Neural progenitor cell (in vitro differentiated cells): ENCODE measurements around the gene PCDHB1. TPM values are rescaled to one million over a fixed set of nuclear protein-coding genes. Genes with fewer than 3 reads are reported as not detected.
"Not testable (repeated sequence)": the region's sequence is repeated elsewhere in the genome, so short reads cannot be mapped to it uniquely, and the experiment has no call there.

Experiments used
- DNase-seq: peaks from one replicate; pipeline ENCODE4 v3.0.0-alpha.2; 2016; ENCODE audit warnings: low spot score
- H2AFZ ChIP-seq: fragments of 200-600 bp; sonication (generic); replicated peaks from 2 replicates; pipeline ENCODE4 v1.6.1; 2016; ENCODE audit warnings: antibody characterized with exemption
- H3F3A ChIP-seq: fragments of 200-600 bp; sonication (generic); 2 replicates; pipeline ENCODE4 v1.6.1; 2016; ENCODE audit warnings: antibody characterized with exemption, low read depth
- H3K27ac ChIP-seq: fragments of 200-600 bp; sonication (generic); 2 replicates; pipeline ENCODE4 v1.5.1; 2016; ENCODE audit warnings: mild to moderate bottlenecking
- H3K27me3 ChIP-seq: fragments of 200-600 bp; sonication (generic); 2 replicates; pipeline ENCODE4 v1.6.1; 2016; ENCODE audit warnings: mild to moderate bottlenecking, moderate library complexity
- H3K36me3 ChIP-seq: fragments of 200-600 bp; sonication (generic); 2 replicates; pipeline ENCODE4 v1.5.1; 2016
- H3K4me1 ChIP-seq: fragments of 200-600 bp; sonication (generic); 2 replicates; pipeline ENCODE4 v1.6.1; 2016; ENCODE audit warnings: mixed run types
- H3K4me2 ChIP-seq: fragments of 200-600 bp; sonication (generic); 2 replicates; pipeline ENCODE4 v1.6.1; 2016
- H3K4me3 ChIP-seq: fragments of 200-600 bp; sonication (generic); 2 replicates; pipeline ENCODE4 v1.5.1; 2016
- H3K79me2 ChIP-seq: fragments of 200-600 bp; sonication (generic); 2 replicates; pipeline ENCODE4 v1.6.1; 2016; ENCODE audit warnings: low read depth
- H3K9ac ChIP-seq: fragments of 200-600 bp; sonication (generic); 2 replicates; pipeline ENCODE4 v1.6.1; 2016
- H3K9me3 ChIP-seq: fragments of 200-600 bp; sonication (generic); 2 replicates; pipeline ENCODE4 v1.5.1; 2016; ENCODE audit warnings: low read depth
- H4K20me1 ChIP-seq: fragments of 200-600 bp; sonication (generic); 2 replicates; pipeline ENCODE4 v1.6.1; 2016; ENCODE audit warnings: low read depth
- H3K27ac Mint-ChIP-seq: 3 replicates; pipeline ENCODE4 v1.8.0; 2021; ENCODE audit warnings: mixed read lengths
- H3K27me3 Mint-ChIP-seq: 2 replicates; pipeline ENCODE4 v1.8.0; 2022; ENCODE audit warnings: low read depth, mild to moderate bottlenecking, inconsistent platforms, moderate library complexity, mixed read lengths; ENCODE audit not compliant: insufficient read depth
- H3K36me3 Mint-ChIP-seq: 3 replicates; pipeline ENCODE4 v1.8.0; 2021; ENCODE audit warnings: mixed read lengths
- H3K4me1 Mint-ChIP-seq: 3 replicates; pipeline ENCODE4 v1.8.0; 2021; ENCODE audit warnings: mixed read lengths
- H3K4me3 Mint-ChIP-seq: 3 replicates; pipeline ENCODE4 v1.8.0; 2021; ENCODE audit warnings: mild to moderate bottlenecking, moderate library complexity, mixed read lengths
- H3K9me3 Mint-ChIP-seq: 3 replicates; pipeline ENCODE4 v1.8.0; 2020; ENCODE audit warnings: mixed read lengths
- CTCF ChIP-seq: fragments of 200-600 bp; sonication (generic); IDR thresholded peaks from 2 replicates; pipeline ENCODE4 v1.5.1; 2017; ENCODE audit warnings: antibody characterized with exemption, mild to moderate bottlenecking
- EZH2 ChIP-seq: fragments of 200-600 bp; sonication (generic); IDR thresholded peaks from 2 replicates; pipeline ENCODE4 v1.6.1; 2017; ENCODE audit warnings: antibody characterized with exemption, mild to moderate bottlenecking, moderate library complexity
- EZH2phosphoT487 ChIP-seq: fragments of 200-600 bp; sonication (generic); IDR thresholded peaks from 2 replicates; pipeline ENCODE4 v1.6.1; 2017; ENCODE audit warnings: antibody characterized with exemption
- total RNA-seq: library from RNA; depleted of rRNA; stranded (reverse); fragments of >200 nt; gene quantifications from 2 replicates; pipeline ENCODE4 v1.2.3, GENCODE V29; 2015; ENCODE audit warnings: low replicate concordance

The PCDHB1 gene
- total RNA-seq, 1 donor from 2014 or later, result 0.07 TPM

GRCh38 chr5:141101059-141101458 lies 49.9 kb downstream of the PCDHB1 start:
- H3K27me3 ChIP-seq, result no peaks in the 10 kb centered on the region
- Mint-ChIP-seq H3K4me1 (no peaks in the 10 kb centered on the region), H3K36me3 (peaks cover 48% of the 10 kb centered on the region), H3K27ac (no peak overlapping the region), H3K4me3 (no peak overlapping the region), H3K9me3 (peaks cover 59% of the 10 kb centered on the region), H3K27me3 (peaks cover 2% of the 10 kb centered on the region)
- no peak overlapping the region for H3K9ac ChIP-seq
- peaks cover 10% of the 10 kb centered on the region for H3F3A ChIP-seq
- H3K4me1 ChIP-seq, result no peaks in the 10 kb centered on the region
- peaks cover 46% of the 10 kb centered on the region for H3K79me2 ChIP-seq
- H3K9me3 ChIP-seq, result peaks cover 54% of the 10 kb centered on the region
- no peak for TF ChIP-seq EZH2phosphoT487
- TF ChIP-seq EZH2, result no peak
- TF ChIP-seq CTCF, result no peak
- H3K36me3 ChIP-seq, result peaks cover 52% of the 10 kb centered on the region
- no peak overlapping the region for H2AFZ ChIP-seq
- no peak for DNase-seq
- no peaks in the 10 kb centered on the region for H4K20me1 ChIP-seq
- no peak overlapping the region for H3K4me3 ChIP-seq
- H3K4me2 ChIP-seq, result no peak overlapping the region
- H3K27ac ChIP-seq, result no peak overlapping the region

GRCh38 chr5:141102070-141102469 lies 50.9 kb downstream of the PCDHB1 start:
- H3K27ac Mint-ChIP-seq, DNase-seq, H3K27ac ChIP-seq, H3K27me3 ChIP-seq, H3K27me3 Mint-ChIP-seq, H3K4me1 Mint-ChIP-seq, H3K4me3 Mint-ChIP-seq, H3K9ac ChIP-seq, H2AFZ ChIP-seq, H4K20me1 ChIP-seq, H3K4me3 ChIP-seq, H3K4me1 ChIP-seq, H3K4me2 ChIP-seq: not testable (repeated sequence)
- H3K36me3 ChIP-seq, result peaks cover 51% of the 10 kb centered on the region
- H3K79me2 ChIP-seq, result peaks cover 44% of the 10 kb centered on the region
- Mint-ChIP-seq H3K9me3 (peaks cover 59% of the 10 kb centered on the region), H3K36me3 (peaks cover 46% of the 10 kb centered on the region)
- peaks cover 10% of the 10 kb centered on the region for H3F3A ChIP-seq
- peaks cover 52% of the 10 kb centered on the region for H3K9me3 ChIP-seq

- peaks cover 40% of the 10 kb centered on the region for H3K79me2 ChIP-seq
- DNase-seq, H3K27ac ChIP-seq, H3K27ac Mint-ChIP-seq, H2AFZ ChIP-seq, H3K27me3 Mint-ChIP-seq, H3K4me3 ChIP-seq, H3K27me3 ChIP-seq, H3K4me1 ChIP-seq, H3K4me2 ChIP-seq, H4K20me1 ChIP-seq, H3K4me1 Mint-ChIP-seq, H3K9ac ChIP-seq, H3K4me3 Mint-ChIP-seq: not testable (repeated sequence)
- Mint-ChIP-seq H3K9me3 (peaks cover 59% of the 10 kb centered on the region), H3K36me3 (peaks cover 44% of the 10 kb centered on the region)
- peaks cover 48% of the 10 kb centered on the region for H3K9me3 ChIP-seq
- H3K36me3 ChIP-seq, result peaks cover 47% of the 10 kb centered on the region
- H3F3A ChIP-seq, result peaks cover 10% of the 10 kb centered on the region
Measured at GRCh38 chr5:141102471-141102870, 51.3 kb downstream of the PCDHB1 start.

GRCh38 chr5:141105350-141105749 lies 54.2 kb downstream of the PCDHB1 start:
- Histone ChIP-seq H3K9me3 (peaks cover 22% of the 10 kb centered on the region), H4K20me1 (no peaks in the 10 kb centered on the region), H3F3A (peaks cover 9% of the 10 kb centered on the region), H3K9ac (no peak overlapping the region), H3K4me2 (no peak overlapping the region), H3K4me1 (no peaks in the 10 kb centered on the region), H3K79me2 (peaks cover 22% of the 10 kb centered on the region), H3K4me3 (no peak overlapping the region), H3K27me3 (no peaks in the 10 kb centered on the region), H2AFZ (no peak overlapping the region), H3K27ac (no peak overlapping the region), H3K36me3 (peaks cover 23% of the 10 kb centered on the region)
- Mint-ChIP-seq H3K27ac (no peak overlapping the region), H3K4me1 (no peaks in the 10 kb centered on the region), H3K27me3 (peaks cover 2% of the 10 kb centered on the region), H3K4me3 (no peak overlapping the region), H3K9me3 (peaks cover 50% of the 10 kb centered on the region), H3K36me3 (peaks cover 28% of the 10 kb centered on the region)
- TF ChIP-seq CTCF (no peak), EZH2 (no peak), EZH2phosphoT487 (no peak)
- DNase-seq, result no peak

Other genes with a start within 250 kb of the PCDHB1 start
- gene PCDHA4, start 244.3 kb upstream of the PCDHB1 start, total RNA-seq, result 9.7 and 13.7 TPM in 2 replicates
- 2.4 and 2.7 TPM in 2 replicates for gene PCDHA5, start 229.8 kb upstream of the PCDHB1 start, total RNA-seq
- gene PCDHA6, start 223.4 kb upstream of the PCDHB1 start, total RNA-seq, result 2.0 and 2.8 TPM in 2 replicates
- 0.36 and 2.7 TPM in 2 replicates for gene PCDHA7, start 217.1 kb upstream of the PCDHB1 start, total RNA-seq
- gene PCDHA8, start 210.2 kb upstream of the PCDHB1 start, total RNA-seq, result 0.90 and 1.6 TPM in 2 replicates
- gene PCDHA9, start 203.0 kb upstream of the PCDHB1 start, total RNA-seq, result 2.0 TPM in 2 replicates
- 8.0 and 11.7 TPM in 2 replicates for gene PCDHA10, start 195.5 kb upstream of the PCDHB1 start, total RNA-seq
- 5.4 and 6.3 TPM in 2 replicates for gene PCDHA11, start 182.4 kb upstream of the PCDHB1 start, total RNA-seq
- gene PCDHA12, start 176.1 kb upstream of the PCDHB1 start, total RNA-seq, result 3.4 and 5.9 TPM in 2 replicates
- gene PCDHA13, start 169.2 kb upstream of the PCDHB1 start, total RNA-seq, result 1.9 and 2.3 TPM in 2 replicates
- 2.9 and 5.9 TPM in 2 replicates for gene PCDHAC1, start 125.1 kb upstream of the PCDHB1 start, total RNA-seq
- 1.9 and 2.5 TPM in 2 replicates for gene PCDHAC2, start 84.9 kb upstream of the PCDHB1 start, total RNA-seq
- gene PCDHB2, start 43.2 kb downstream of the PCDHB1 start, total RNA-seq, result 34.2 and 48.4 TPM in 2 replicates
- 5.6 and 6.7 TPM in 2 replicates for gene PCDHB3, start 49.1 kb downstream of the PCDHB1 start, total RNA-seq
- 1.9 and 2.3 TPM in 2 replicates for gene PCDHB4, start 70.4 kb downstream of the PCDHB1 start, total RNA-seq
- 11.9 and 15.2 TPM in 2 replicates for gene PCDHB5, start 83.8 kb downstream of the PCDHB1 start, total RNA-seq
- 0.90 and 1.5 TPM in 2 replicates for gene PCDHB6, start 98.7 kb downstream of the PCDHB1 start, total RNA-seq
- gene PCDHB7, start 121.3 kb downstream of the PCDHB1 start, total RNA-seq, result 0.21 and 0.90 TPM in 2 replicates
- 0.31 TPM in 1 of 2 replicates, not detected in the other for gene PCDHB8, start 126.4 kb downstream of the PCDHB1 start, total RNA-seq
- 4.0 and 4.5 TPM in 2 replicates for gene PCDHB16, start 131.0 kb downstream of the PCDHB1 start, total RNA-seq
- 3.1 and 4.6 TPM in 2 replicates for gene PCDHB9, start 135.8 kb downstream of the PCDHB1 start, total RNA-seq
- 9.3 and 10.4 TPM in 2 replicates for gene PCDHB10, start 141.0 kb downstream of the PCDHB1 start, total RNA-seq
- 3.8 and 4.0 TPM in 2 replicates for gene PCDHB11, start 148.3 kb downstream of the PCDHB1 start, total RNA-seq
- 3.0 and 3.8 TPM in 2 replicates for gene PCDHB12, start 157.3 kb downstream of the PCDHB1 start, total RNA-seq
- 2.4 and 3.0 TPM in 2 replicates for gene PCDHB13, start 162.5 kb downstream of the PCDHB1 start, total RNA-seq
- gene PCDHB14, start 172.0 kb downstream of the PCDHB1 start, total RNA-seq, result 7.2 and 7.4 TPM in 2 replicates
- gene PCDHB15, start 194.0 kb downstream of the PCDHB1 start, total RNA-seq, result 7.8 and 9.4 TPM in 2 replicates